Effector CD4-positive, alpha-beta T cell (primary cell): Measurements from ENCODE around the gene URB1.
"Not testable (repeated sequence)": the region's sequence is repeated elsewhere in the genome, so short reads cannot be mapped to it uniquely, and the experiment has no call there.

Experiments used
- DNase-seq: peaks from one replicate; pipeline ENCODE4 v3.0.0-alpha.2; 2020

The URB1 gene

GRCh38 chr21:32370998-32371766, 21.6 kb downstream of the URB1 start:
- DNase-seq: no peak

DNA sequence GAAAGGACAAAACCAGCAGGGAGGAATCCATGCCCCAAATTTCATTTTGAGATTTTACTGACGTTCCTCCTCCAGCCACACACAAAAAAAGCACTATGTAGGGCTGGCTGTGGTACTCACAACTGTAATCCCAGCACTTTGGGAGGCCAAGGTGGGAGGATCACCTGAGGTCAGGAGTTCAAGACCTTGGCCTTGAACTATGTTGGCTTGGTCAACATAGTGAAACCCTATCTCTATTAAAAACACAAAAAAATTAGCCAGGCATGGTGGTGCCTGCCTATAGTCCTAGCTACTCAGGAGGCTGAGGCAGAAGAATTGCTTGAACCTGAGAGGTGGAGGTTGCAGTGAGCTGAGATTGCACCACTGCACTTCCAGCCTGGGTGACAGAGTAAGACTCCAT, 23.9 kb downstream of the URB1 start:
- DNase-seq: not testable (repeated sequence)

- DNase-seq: no peak
Measured at GRCh38 chr21:32368386-32368785, 24.4 kb downstream of the URB1 start.

DNA sequence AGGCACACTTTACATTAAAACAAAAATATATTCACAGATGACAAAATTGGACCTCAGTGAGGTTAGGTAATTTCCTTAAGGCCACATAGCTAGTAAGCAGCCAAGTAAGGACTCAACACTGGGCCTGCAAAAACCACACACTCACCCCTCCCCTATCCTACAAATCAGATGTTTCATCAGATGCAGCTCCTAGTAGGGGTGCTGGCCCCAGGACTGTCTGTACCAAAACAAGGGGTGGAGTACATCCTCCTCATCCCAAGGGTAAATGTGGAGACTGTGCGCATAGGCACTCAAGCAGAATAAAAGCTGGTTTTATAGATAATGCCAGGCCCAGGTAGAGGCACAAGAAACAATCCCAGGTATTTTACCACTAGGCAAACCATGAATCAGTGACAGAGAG, 25.7 kb downstream of the URB1 start:
- DNase-seq: no peak

GRCh38 chr21:32366191-32366590, 26.6 kb downstream of the URB1 start:
- DNase-seq: no peak

- DNase-seq: no peak
Measured at GRCh38 chr21:32364796-32365195, 28.0 kb downstream of the URB1 start.

GRCh38 chr21:32364387-32364786, 28.4 kb downstream of the URB1 start:
- DNase-seq: no peak

GRCh38 chr21:32360401-32360975, 32.3 kb downstream of the URB1 start:
- no peak for DNase-seq

DNA sequence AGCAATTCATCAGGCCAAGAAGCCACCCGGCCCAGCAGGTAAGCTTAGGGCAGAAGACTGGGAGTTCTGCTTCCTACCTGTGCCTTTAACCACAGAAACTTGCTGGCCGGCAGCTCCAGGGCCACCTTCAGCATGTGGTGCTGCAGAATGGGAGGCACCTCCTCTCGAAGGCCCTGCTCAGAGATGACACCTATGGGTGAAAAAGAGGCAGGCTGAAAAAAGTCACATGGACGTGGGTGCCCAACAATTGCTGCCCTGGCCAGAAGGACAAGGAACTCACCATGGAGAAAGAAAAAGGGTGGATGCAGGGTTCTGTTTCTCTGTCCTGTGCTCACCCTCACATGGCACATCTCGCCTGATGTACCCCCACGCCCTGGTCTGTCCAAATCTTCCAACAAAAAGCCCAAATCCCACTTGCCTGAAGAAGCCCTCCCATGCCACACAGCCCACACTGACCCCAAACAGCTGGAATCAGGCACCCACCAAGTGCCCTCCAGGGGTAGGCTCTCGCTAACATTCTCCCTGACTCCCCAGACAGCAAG, 33.0 kb downstream of the URB1 start:
- no peak for DNase-seq

DNA sequence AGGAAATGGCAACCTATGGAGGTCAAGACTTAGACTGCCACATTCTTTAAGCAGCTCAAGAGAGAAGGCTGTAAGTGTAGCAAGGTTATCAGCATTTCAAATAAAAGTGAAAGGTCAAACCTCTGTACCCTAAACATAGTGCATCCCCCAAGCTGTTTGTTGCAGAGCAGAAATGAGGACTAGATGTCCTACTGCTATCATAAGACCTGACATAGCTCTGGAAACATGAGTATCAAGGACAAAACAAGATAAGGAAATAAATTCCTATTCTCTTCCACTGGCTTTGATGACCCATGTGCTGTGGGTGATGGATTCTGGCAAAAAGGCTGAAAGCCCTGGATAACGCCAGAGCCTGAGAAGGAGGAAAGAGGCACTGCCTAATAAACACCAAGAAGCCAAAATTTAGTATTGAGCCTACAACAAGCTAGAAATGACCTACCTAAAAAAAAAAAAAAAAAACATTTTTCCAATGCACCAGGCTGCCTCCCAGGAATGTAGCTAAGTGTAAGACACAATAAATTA, 35.9 kb downstream of the URB1 start:
- no peak for DNase-seq

GRCh38 chr21:32353002-32353711, 39.7 kb downstream of the URB1 start:
- DNase-seq: no peak

DNA sequence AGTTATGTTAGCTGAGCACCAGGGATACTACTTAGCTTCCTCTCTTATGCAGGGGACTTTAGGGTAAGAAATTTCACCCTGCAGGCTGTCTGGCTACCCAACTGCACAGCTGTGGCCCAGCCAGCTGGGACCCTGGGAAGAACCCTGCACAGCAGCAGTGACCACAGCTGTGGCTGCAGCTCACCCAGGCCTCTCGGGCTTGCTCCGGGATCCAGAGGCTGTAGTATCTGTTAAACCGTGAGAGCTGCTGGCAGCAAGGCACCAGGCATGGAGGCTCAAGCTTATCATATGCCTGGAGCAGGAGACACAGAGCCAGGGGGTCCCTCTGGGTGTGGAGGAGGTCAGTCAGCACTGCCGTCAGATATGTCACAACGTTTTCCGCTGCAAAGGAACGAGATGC, 40.3 kb downstream of the URB1 start:
- no peak for DNase-seq

GRCh38 chr21:32351428-32351827, 41.4 kb downstream of the URB1 start:
- no peak for DNase-seq

- no peak for DNase-seq
Measured at GRCh38 chr21:32350981-32351380, 41.8 kb downstream of the URB1 start.

GRCh38 chr21:32350211-32350980, 42.4 kb downstream of the URB1 start:
- DNase-seq: no peak

DNA sequence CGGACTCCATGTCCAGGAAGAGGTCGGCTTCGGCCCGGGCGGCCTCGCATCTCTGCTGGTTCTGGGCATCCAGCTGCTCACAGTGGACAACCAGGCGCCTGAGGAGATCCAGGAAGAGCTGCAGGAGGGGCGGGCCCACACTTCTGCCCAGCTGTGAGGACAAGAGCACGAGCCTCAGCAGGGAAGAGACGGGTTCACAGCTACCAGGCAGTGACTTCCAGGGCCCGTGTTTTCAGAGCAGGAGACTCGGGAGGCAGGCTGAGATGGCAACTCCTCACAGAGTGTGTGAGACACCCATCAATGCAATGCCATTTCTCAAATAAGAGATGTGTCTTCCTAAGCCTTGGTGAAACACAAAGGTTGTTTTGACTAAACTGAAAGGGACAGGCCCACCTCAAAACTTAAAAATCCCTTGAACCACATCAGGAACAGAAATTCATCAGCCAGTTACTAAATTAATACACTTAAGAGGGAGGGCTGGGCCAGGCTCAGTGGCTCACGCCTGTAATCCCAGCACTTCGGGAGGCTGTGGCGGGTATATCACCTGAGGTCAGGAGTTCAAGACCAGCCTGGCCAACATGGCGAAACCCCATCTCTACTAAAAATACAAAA, 43.4 kb downstream of the URB1 start:
- no peak for DNase-seq

- no peak for DNase-seq
Measured at GRCh38 chr21:32348604-32349332, 44.0 kb downstream of the URB1 start.

DNA sequence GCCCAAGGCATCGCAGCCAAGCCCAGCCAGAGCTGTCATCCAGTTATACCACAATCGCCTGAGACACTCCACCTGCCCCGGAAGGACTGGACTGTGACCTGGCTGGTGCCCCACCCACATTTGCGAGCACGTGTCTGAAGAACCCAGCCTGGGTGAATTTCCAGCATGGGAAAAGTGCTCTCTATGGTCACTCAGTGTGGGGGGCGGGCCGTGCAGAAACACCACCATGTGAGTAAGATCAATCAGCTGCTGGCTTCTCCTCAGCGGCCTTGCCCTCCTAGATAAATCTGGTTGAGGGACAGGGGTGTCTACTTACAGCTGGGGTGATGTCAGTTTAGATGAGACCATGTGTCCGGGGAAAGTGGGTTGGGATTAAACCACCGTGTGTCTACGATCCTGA, 44.8 kb downstream of the URB1 start:
- no peak for DNase-seq

DNA sequence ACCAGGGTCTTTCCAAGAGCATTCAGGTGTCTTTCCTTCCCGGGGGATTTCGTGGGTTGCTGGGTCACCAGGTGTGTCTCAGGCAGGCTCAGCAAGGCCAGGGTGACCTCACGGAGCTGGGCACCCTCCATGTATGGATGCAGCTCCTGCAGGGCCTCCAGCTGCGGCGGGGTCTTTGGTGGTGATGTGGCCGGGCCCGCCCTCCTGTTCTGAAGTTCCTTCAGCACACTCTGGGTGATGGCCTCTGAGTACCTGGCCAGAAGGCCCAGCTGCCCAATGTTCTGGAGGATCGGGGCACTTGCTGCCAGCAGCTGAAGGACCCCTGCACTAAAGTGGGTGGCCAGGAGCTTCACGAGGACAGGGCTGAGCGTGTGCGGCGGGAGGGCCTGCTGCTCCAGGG, 45.5 kb downstream of the URB1 start:
- DNase-seq: no peak

GRCh38 chr21:32346951-32347350, 45.9 kb downstream of the URB1 start:
- DNase-seq: no peak
